ENCODE measurements around the gene TMEM63B.

DNA sequence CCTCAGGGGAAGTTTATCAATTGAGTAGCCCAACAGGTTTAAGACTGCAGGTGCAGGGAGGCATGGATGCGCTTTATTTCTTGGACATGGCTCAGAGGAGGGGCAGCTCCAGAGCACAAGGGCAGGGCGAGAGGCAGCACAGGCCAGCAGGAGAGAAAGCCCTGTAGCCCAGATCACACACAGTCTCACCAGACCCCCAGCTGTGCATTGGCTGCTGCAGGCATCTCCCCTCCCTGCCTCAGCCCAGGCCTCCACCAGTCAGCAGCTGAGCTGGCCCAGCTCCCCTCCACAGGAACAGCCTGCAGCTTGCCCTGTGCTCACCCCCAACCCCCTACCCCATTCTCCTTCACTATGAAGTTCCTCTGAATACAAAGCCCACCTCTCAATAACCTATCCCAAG, 24.8 kb upstream of the TMEM63B start:
- TF ChIP-seq, protein P1, sequence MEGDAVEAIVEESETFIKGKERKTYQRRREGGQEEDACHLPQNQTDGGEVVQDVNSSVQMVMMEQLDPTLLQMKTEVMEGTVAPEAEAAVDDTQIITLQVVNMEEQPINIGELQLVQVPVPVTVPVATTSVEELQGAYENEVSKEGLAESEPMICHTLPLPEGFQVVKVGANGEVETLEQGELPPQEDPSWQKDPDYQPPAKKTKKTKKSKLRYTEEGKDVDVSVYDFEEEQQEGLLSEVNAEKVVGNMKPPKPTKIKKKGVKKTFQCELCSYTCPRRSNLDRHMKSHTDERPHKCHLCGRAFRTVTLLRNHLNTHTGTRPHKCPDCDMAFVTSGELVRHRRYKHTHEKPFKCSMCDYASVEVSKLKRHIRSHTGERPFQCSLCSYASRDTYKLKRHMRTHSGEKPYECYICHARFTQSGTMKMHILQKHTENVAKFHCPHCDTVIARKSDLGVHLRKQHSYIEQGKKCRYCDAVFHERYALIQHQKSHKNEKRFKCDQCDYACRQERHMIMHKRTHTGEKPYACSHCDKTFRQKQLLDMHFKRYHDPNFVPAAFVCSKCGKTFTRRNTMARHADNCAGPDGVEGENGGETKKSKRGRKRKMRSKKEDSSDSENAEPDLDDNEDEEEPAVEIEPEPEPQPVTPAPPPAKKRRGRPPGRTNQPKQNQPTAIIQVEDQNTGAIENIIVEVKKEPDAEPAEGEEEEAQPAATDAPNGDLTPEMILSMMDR (IDR thresholded peaks at IDR 0.05) = no peak
- no peak for TF ChIP-seq EZH2 (IDR thresholded peaks at IDR 0.05; ENCODE audit: borderline replicate concordance, insufficient read depth, low read depth, low read length, poor library complexity, severe bottlenecking)
